PC-9 (cell line): Measurements from ENCODE around the gene ANO4.

Source experiments
- CTCF ChIP-seq: fragments of 200-600 bp; sonication (generic); conservative IDR thresholded peaks from 2 replicates; pipeline ENCODE4 v1.6.1; 2017; ENCODE audit warnings: mixed run types, antibody characterized with exemption, mild to moderate bottlenecking, moderate library complexity
- EZH2 ChIP-seq: fragments of 200-600 bp; sonication (generic); IDR thresholded peaks from 2 replicates; pipeline ENCODE4 v1.8.0; 2017; ENCODE audit warnings: antibody characterized with exemption, low read depth

- TF ChIP-seq CTCF (no peak), EZH2 (no peak)
Observed at GRCh38 chr12:100842156-100842555, 47.6 kb downstream of the ANO4 start.
